ENCODE data around the gene IGSF5.

GRCh38 chr21:39805983-39806382 lies 61.0 kb downstream of the IGSF5 start:
- TF ChIP-seq, protein P1, sequence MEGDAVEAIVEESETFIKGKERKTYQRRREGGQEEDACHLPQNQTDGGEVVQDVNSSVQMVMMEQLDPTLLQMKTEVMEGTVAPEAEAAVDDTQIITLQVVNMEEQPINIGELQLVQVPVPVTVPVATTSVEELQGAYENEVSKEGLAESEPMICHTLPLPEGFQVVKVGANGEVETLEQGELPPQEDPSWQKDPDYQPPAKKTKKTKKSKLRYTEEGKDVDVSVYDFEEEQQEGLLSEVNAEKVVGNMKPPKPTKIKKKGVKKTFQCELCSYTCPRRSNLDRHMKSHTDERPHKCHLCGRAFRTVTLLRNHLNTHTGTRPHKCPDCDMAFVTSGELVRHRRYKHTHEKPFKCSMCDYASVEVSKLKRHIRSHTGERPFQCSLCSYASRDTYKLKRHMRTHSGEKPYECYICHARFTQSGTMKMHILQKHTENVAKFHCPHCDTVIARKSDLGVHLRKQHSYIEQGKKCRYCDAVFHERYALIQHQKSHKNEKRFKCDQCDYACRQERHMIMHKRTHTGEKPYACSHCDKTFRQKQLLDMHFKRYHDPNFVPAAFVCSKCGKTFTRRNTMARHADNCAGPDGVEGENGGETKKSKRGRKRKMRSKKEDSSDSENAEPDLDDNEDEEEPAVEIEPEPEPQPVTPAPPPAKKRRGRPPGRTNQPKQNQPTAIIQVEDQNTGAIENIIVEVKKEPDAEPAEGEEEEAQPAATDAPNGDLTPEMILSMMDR (IDR thresholded peaks at IDR 0.05) = no peak
- TF ChIP-seq POLR2AphosphoS5 (IDR thresholded peaks at IDR 0.05) (no peak), POLR2A (IDR thresholded peaks at IDR 0.05) (no peak)
